Measurements from ENCODE around the gene NR2C2AP. TPM values are rescaled to one million over a fixed set of nuclear protein-coding genes. Genes with fewer than 3 reads are reported as not detected.
A peak's percentile ranks its signal among the peaks of the same experiment; 100 is the strongest.

NR2C2AP gene
- total RNA-seq, 1 donor from 2014 or later, result 7.8 TPM

DNA sequence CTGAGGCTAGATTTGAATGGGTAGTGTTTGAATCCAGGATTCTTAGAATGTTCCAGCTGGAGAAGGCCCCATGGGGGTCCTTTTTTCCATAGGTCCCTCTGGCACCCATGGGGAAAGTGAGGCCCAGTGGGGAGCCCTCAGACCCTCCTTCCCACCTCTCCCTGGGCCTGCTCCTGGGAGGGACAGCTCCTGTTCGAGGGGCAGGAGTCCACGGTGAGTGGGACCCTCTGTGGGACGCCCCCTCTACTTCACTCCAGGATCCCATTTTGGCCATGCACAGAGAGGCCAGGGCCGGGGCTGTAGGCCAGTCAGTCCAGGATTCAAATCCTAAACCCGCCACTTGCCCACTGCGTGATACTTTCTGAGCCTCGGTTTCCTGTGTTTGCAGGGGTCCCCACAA, 40.7 kb downstream of the NR2C2AP start:
- DNase-seq (ENCODE audit: missing footprints), result no peak
- ATAC-seq, result no peak
- intact Hi-C loops (cut with DNase I), result no loop called here

- no peak for DNase-seq (ENCODE audit: missing footprints)
- ATAC-seq, result no peak
- intact Hi-C loops (cut with DNase I), result no loop called here
These were observed 42.7 kb downstream of the NR2C2AP start for GRCh38 chr19:19160461-19161035.

DNA sequence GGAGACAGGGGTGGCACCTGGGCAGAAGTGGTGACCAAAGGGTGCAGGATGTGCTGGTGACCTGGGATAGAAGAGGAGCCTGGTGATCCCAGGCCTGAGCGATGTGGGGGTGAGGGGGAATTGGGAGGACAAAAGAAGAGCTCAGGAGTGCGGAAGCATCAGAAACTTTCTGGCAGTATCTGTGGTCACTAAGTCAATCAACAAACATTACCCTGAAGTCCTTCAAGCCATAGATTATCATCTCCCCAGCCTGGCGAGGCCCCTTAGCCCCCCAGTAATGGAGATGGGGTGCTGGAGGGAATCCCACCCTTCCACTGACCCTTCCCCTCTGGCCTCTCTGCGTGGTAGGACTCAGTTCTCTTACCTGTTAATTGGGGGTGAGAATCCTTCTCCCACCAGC, 43.7 kb downstream of the NR2C2AP start:
- ATAC-seq (no peak), DNase-seq (ENCODE audit: missing footprints) (no peak)
- intact Hi-C loops (cut with DNase I), result no loop called here

GRCh38 chr19:19157808-19158207, 45.4 kb downstream of the NR2C2AP start:
- ATAC-seq (no peak), DNase-seq (ENCODE audit: missing footprints) (no peak)
- intact Hi-C loops (cut with DNase I), result no loop called here

- DNase-seq (ENCODE audit: missing footprints) (no peak), ATAC-seq (no peak)
- intact Hi-C loops (cut with DNase I), result no loop called here
These were observed 47.6 kb downstream of the NR2C2AP start for GRCh38 chr19:19155495-19156219.

DNA sequence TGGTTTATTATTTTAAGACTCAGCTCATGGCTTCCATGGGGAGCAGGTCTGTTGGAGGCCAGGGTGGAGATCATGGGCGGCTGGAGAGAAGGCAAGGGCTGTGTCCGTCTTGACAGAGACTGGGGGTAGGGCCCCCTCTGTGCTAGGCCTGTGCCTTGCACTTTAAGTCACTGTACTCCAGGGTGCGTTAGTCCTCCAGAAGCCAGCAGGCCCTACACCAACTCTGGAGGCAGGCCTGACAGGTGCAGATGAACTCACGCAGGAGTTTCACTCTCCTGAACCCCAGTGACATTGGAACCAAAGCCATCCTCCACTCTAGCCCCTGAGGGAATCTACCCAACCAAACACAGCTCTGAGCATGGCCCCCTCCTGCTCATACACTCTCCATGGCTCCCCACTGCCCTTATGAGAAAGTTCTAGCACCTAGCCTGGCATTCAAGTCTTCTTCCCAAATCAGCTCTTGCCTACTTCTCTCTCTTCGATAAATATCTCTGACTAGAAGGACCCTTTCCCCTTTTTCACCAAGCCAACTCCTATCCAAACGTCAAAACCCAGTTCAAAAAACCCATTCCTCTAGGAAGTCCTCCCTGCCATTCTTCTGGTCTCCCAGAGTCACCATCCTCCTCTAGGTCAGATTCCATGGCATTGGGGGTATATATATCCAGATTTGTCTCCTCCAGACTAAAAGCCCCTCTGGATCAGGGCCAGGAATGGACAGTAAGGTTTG, 48.3 kb downstream of the NR2C2AP start:
- intact Hi-C loops (cut with DNase I), result no loop called here
- ATAC-seq, result no peak
- no peak for DNase-seq (ENCODE audit: missing footprints)

GRCh38 chr19:19152668-19153384, 50.4 kb downstream of the NR2C2AP start:
- ATAC-seq, result peak; percentile 10
- intact Hi-C loops (cut with DNase I), result no loop called here
- DNase-seq (ENCODE audit: missing footprints), result no peak

DNA sequence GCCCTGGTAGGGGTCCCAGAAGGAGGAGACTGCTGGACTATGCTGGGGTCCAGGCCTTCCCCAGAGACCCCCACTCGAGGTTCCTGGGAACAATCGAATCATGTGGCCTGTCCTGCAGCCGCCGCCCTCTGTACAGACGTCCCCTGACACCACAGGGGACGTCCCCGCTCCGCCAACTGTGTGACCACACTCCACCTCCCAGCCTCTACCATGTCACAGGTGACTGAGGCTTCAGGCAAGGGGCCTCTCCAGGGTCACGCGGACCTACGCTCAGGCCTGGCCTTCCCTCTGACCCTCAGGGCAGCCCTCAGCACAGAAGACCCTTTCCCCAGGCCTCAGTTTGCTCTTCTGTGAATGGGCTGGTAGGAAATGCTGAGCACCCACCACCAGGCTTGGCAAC, 51.8 kb downstream of the NR2C2AP start:
- DNase-seq (ENCODE audit: missing footprints) (no peak), ATAC-seq (no peak)
- intact Hi-C loops (cut with DNase I), result no loop called here

Other genes starting within 250 kb of the NR2C2AP start
- 68.5 TPM for gene SUGP2, start 169.9 kb downstream of the NR2C2AP start, total RNA-seq
- gene ARMC6, start 169.8 kb downstream of the NR2C2AP start, total RNA-seq, result 13.6 TPM
- 30.9 TPM for gene SLC25A42, start 139.4 kb downstream of the NR2C2AP start, total RNA-seq
- 23.5 TPM for gene TMEM161A, start 64.9 kb downstream of the NR2C2AP start, total RNA-seq
- gene MEF2B, start 33.2 kb downstream of the NR2C2AP start, total RNA-seq, result 1.4 TPM
- gene BORCS8, start 11.3 kb downstream of the NR2C2AP start, total RNA-seq, result 19.5 TPM
- 39.9 TPM for gene RFXANK, start 11.2 kb downstream of the NR2C2AP start, total RNA-seq
- not detected for gene NCAN, start 8.5 kb upstream of the NR2C2AP start, total RNA-seq
- 0.57 TPM for gene TM6SF2, start 69.9 kb upstream of the NR2C2AP start, total RNA-seq
- gene SUGP1, start 117.1 kb upstream of the NR2C2AP start, total RNA-seq, result 34.9 TPM
- 31.8 TPM for gene MAU2, start 117.4 kb upstream of the NR2C2AP start, total RNA-seq
- gene GATAD2A, start 202.3 kb upstream of the NR2C2AP start, total RNA-seq, result 25.9 TPM